Ammon's horn (tissue), 1 donor: ENCODE results near the gene ATF1.
"Not testable (repeated sequence)": the region's sequence is repeated elsewhere in the genome, so short reads cannot be mapped to it uniquely, and the experiment has no call there.

Experiments used
- DNase-seq: peaks from one replicate; pipeline ENCODE4 v3.0.0-alpha.2; 2016; ENCODE audit warnings: low spot score

ATF1 gene

GRCh38 chr12:50799908-50800307 is 36.0 kb downstream of the ATF1 start:
- no peak for DNase-seq

GRCh38 chr12:50803230-50803875 is 39.5 kb downstream of the ATF1 start:
- no peak for DNase-seq

- DNase-seq: peak; percentile 50
Observed at GRCh38 chr12:50806176-50806575, 42.3 kb downstream of the ATF1 start.

- not testable (repeated sequence) for DNase-seq
Observed at GRCh38 chr12:50809131-50809530, 45.2 kb downstream of the ATF1 start.

GRCh38 chr12:50814921-50815320 is 51.0 kb downstream of the ATF1 start:
- DNase-seq: not testable (repeated sequence)

GRCh38 chr12:50820177-50820576 is 56.3 kb downstream of the ATF1 start:
- no peak for DNase-seq

- DNase-seq: no peak
Observed at GRCh38 chr12:50822082-50822481, 58.2 kb downstream of the ATF1 start.

- DNase-seq: not testable (repeated sequence)
Observed at GRCh38 chr12:50823724-50824123, 59.8 kb downstream of the ATF1 start.

GRCh38 chr12:50824914-50825313 is 61.0 kb downstream of the ATF1 start:
- no peak for DNase-seq

- peak; percentile 66 for DNase-seq
Observed at GRCh38 chr12:50825372-50825838, 61.5 kb downstream of the ATF1 start.

- DNase-seq: no peak
Observed at GRCh38 chr12:50828121-50828520, 64.2 kb downstream of the ATF1 start.

- DNase-seq: peak; percentile 13
Observed at GRCh38 chr12:50828886-50829285, 65.0 kb downstream of the ATF1 start.

- not testable (repeated sequence) for DNase-seq
Observed at GRCh38 chr12:50833801-50834200, 69.9 kb downstream of the ATF1 start.

- peak; percentile 45 for DNase-seq
Observed at GRCh38 chr12:50839042-50839441, 75.1 kb downstream of the ATF1 start.

- DNase-seq: no peak
Observed at GRCh38 chr12:50840809-50841487, 77.0 kb downstream of the ATF1 start.

GRCh38 chr12:50841716-50842531 is 78.0 kb downstream of the ATF1 start:
- DNase-seq: no peak

- peak; percentile 4 for DNase-seq
Observed at GRCh38 chr12:50842637-50843493, 79.0 kb downstream of the ATF1 start, which contains the start of gene TMPRSS12. TSS of gene TMPRSS12 (plus strand) at chr12:50842926. CDS start at chr12:50842965, 39 bp downstream.

GRCh38 chr12:50845021-50845647 is 81.2 kb downstream of the ATF1 start:
- DNase-seq: no peak

GRCh38 chr12:50848963-50849362 is 85.1 kb downstream of the ATF1 start:
- DNase-seq: no peak

- DNase-seq: not testable (repeated sequence)
Observed at GRCh38 chr12:50855218-50855617, 91.3 kb downstream of the ATF1 start.

- not testable (repeated sequence) for DNase-seq
Observed at GRCh38 chr12:50855679-50856078, 91.8 kb downstream of the ATF1 start.
